GM23248 (cell line): Measurements from ENCODE around the gene CSMD2. TPM values are rescaled to one million over a fixed set of nuclear protein-coding genes. Genes with fewer than 3 reads are reported as not detected.

ENCODE experiments used
- DNase-seq: peaks from one replicate; pipeline ENCODE4 v3.0.0-alpha.2; 2015
- H2AFZ ChIP-seq: fragments of 200-600 bp; sonication (generic); 2 replicates; pipeline ENCODE4 v1.6.1; 2016; ENCODE audit warnings: antibody characterized with exemption
- H3F3A ChIP-seq: fragments of 200-600 bp; sonication (generic); 2 replicates; pipeline ENCODE4 v1.6.1; 2016; ENCODE audit warnings: mild to moderate bottlenecking, antibody characterized with exemption, mixed run types; ENCODE audit not compliant: insufficient read depth
- H3K27ac ChIP-seq: fragments of 200-600 bp; sonication (generic); 2 replicates; pipeline ENCODE4 v1.5.1; 2016; ENCODE audit warnings: mild to moderate bottlenecking
- H3K27me3 ChIP-seq: fragments of 200-600 bp; sonication (generic); replicated peaks from 2 replicates; pipeline ENCODE4 v1.6.1; 2016; ENCODE audit warnings: mild to moderate bottlenecking; ENCODE audit not compliant: insufficient read depth
- H3K36me3 ChIP-seq: fragments of 200-600 bp; sonication (generic); 2 replicates; pipeline ENCODE4 v1.6.1; 2016; ENCODE audit warnings: low read depth, mild to moderate bottlenecking
- H3K4me1 ChIP-seq: fragments of 200-600 bp; sonication (generic); 2 replicates; pipeline ENCODE4 v1.6.1; 2016; ENCODE audit warnings: mild to moderate bottlenecking; ENCODE audit not compliant: insufficient read depth
- H3K4me2 ChIP-seq: fragments of 200-600 bp; sonication (generic); one replicate; pipeline ENCODE4 v1.6.1; 2016; ENCODE audit warnings: mild to moderate bottlenecking; ENCODE audit not compliant: unreplicated experiment
- H3K4me3 ChIP-seq: fragments of 200-600 bp; sonication (generic); 2 replicates; pipeline ENCODE4 v1.5.1; 2016; ENCODE audit warnings: mild to moderate bottlenecking
- H3K79me2 ChIP-seq: fragments of 200-600 bp; sonication (generic); 2 replicates; pipeline ENCODE4 v1.6.1; 2016; ENCODE audit warnings: mild to moderate bottlenecking; ENCODE audit not compliant: insufficient read depth
- H3K9ac ChIP-seq: fragments of 200-600 bp; sonication (generic); 2 replicates; pipeline ENCODE4 v1.6.1; 2016; ENCODE audit warnings: mild to moderate bottlenecking
- H3K9me2 ChIP-seq: fragments of 200-600 bp; sonication (generic); 2 replicates; pipeline ENCODE4 v1.6.1; 2016; ENCODE audit warnings: mixed run types, mild to moderate bottlenecking, moderate library complexity; ENCODE audit not compliant: insufficient read depth
- H3K9me3 ChIP-seq: fragments of 200-600 bp; sonication (generic); one replicate; pipeline ENCODE4 v1.6.1; 2017; ENCODE audit warnings: low read depth
- H4K20me1 ChIP-seq: fragments of 200-600 bp; sonication (generic); 2 replicates; pipeline ENCODE4 v1.6.0; 2016; ENCODE audit not compliant: insufficient read depth
- EZH2 ChIP-seq: fragments of 200-600 bp; sonication (generic); IDR thresholded peaks from 2 replicates; pipeline ENCODE4 v1.6.1; 2018; ENCODE audit warnings: antibody characterized with exemption, mild to moderate bottlenecking; ENCODE audit not compliant: insufficient read depth, poor library complexity, severe bottlenecking
- EZH2phosphoT487 ChIP-seq: fragments of 200-600 bp; sonication (generic); IDR thresholded peaks from 2 replicates; pipeline ENCODE4 v1.6.1; 2018; ENCODE audit warnings: antibody characterized with exemption, moderate library complexity, mild to moderate bottlenecking, low read depth; ENCODE audit not compliant: insufficient read depth
- WGBS, 2 experiments: methylation state at CpG; one replicate each; pipeline ENCODE4 v1.1.6; 2015 to 2017; ENCODE audit warnings: low lambda C conversion rate in 2 of 2, low coverage in 1 of 2; ENCODE audit errors: missing lambda C conversion rate in 2 of 2; 5-methylcytosine and 5-hydroxymethylcytosine counted together
- in situ Hi-C: fragments of 300-500 bp; cut with MboI; formaldehyde crosslinking; loops from 2 replicates; pipeline ENCODE4 v1.15.0; 2020
- polyA plus RNA-seq: library from polyadenylated mRNA; unstranded; fragments of >200 nt; fragmentation: Nextera tagmentation; extraction: Ambion mirVana; gene quantifications from 2 replicates; pipeline ENCODE4 v1.2.1, GENCODE V29; 2016
- total RNA-seq: library from RNA; depleted of rRNA; stranded (reverse); fragments of >200 nt; shearing (Covaris generic); gene quantifications from 2 replicates; pipeline ENCODE4 v1.2.3, GENCODE V29; 2014

CSMD2 gene
- total and polyA plus RNA-seq, 2 experiments from 2014 or later = 4.5 to 7.1 TPM

GRCh38 chr1:33721301-33721815 is 443.7 kb downstream of the CSMD2 start:
- Histone ChIP-seq H3K4me1 (no peaks in the 10 kb centered on the region), H3K27me3 (no peaks in the 10 kb centered on the region), H3K4me3 (no peak overlapping the region), H3K9me3 (no peaks in the 10 kb centered on the region), H3K4me2 (no peak overlapping the region), H3K36me3 (0 out of 2 replicates have a peak, but pooled peaks cover 13% of the 10 kb centered on the region), H3K27ac (no peak overlapping the region), H4K20me1 (no peaks in the 10 kb centered on the region), H3K9me2 (no peaks in the 10 kb centered on the region), H3F3A (no peaks in the 10 kb centered on the region), H2AFZ (no peak overlapping the region), H3K9ac (no peak overlapping the region), H3K79me2 (no peaks in the 10 kb centered on the region)
- 98 to 100% methylated on average over 2 of the region's 2 CpGs for WGBS, 2 experiments
- TF ChIP-seq EZH2 (no peak), EZH2phosphoT487 (no peak)
- DNase-seq = no peak
- in situ Hi-C loops = no loop called here

GRCh38 chr1:33719771-33720670 is 445.0 kb downstream of the CSMD2 start:
- Histone ChIP-seq H3K79me2 (no peaks in the 10 kb centered on the region), H3K4me3 (no peak overlapping the region), H4K20me1 (no peaks in the 10 kb centered on the region), H3K27ac (no peak overlapping the region), H3F3A (no peaks in the 10 kb centered on the region), H3K9me2 (no peaks in the 10 kb centered on the region), H3K36me3 (0 out of 2 replicates have a peak, but pooled peaks cover 13% of the 10 kb centered on the region), H2AFZ (no peak overlapping the region), H3K4me1 (no peaks in the 10 kb centered on the region), H3K9ac (no peak overlapping the region), H3K4me2 (no peak overlapping the region), H3K27me3 (no peaks in the 10 kb centered on the region), H3K9me3 (no peaks in the 10 kb centered on the region)
- WGBS, 2 experiments = 90 to 93% methylated on average over 8 of the region's 8 CpGs
- in situ Hi-C loops = no loop called here
- peak; percentile 38 for DNase-seq
- TF ChIP-seq EZH2phosphoT487 (no peak), EZH2 (no peak)

- no peak overlapping the region for H3K27ac ChIP-seq
- no peak for DNase-seq
- TF ChIP-seq EZH2 (no peak), EZH2phosphoT487 (no peak)
- no peaks in the 10 kb centered on the region for H3K4me1 ChIP-seq
- 0 out of 2 replicates have a peak, but pooled peaks cover 13% of the 10 kb centered on the region for H3K36me3 ChIP-seq
- H3K9me2 ChIP-seq = no peaks in the 10 kb centered on the region
- H3K9ac ChIP-seq = no peak overlapping the region
- H3K27me3 ChIP-seq = no peaks in the 10 kb centered on the region
- H3K9me3 ChIP-seq = no peaks in the 10 kb centered on the region
- no peak overlapping the region for H2AFZ ChIP-seq
- no peaks in the 10 kb centered on the region for H3F3A ChIP-seq
- no peaks in the 10 kb centered on the region for H4K20me1 ChIP-seq
- in situ Hi-C loops = no loop called here
- 96% methylated on average over 4 of the region's 4 CpGs for WGBS, 2 experiments
- H3K79me2 ChIP-seq = no peaks in the 10 kb centered on the region
- no peak overlapping the region for H3K4me2 ChIP-seq
- H3K4me3 ChIP-seq = no peak overlapping the region
Measured at GRCh38 chr1:33719326-33719725, 445.7 kb downstream of the CSMD2 start.

GRCh38 chr1:33718186-33718585 is 446.8 kb downstream of the CSMD2 start:
- TF ChIP-seq EZH2 (no peak), EZH2phosphoT487 (no peak)
- Histone ChIP-seq H3K27ac (no peak overlapping the region), H3K79me2 (no peaks in the 10 kb centered on the region), H4K20me1 (no peaks in the 10 kb centered on the region), H3K27me3 (no peaks in the 10 kb centered on the region), H3K36me3 (0 out of 2 replicates have a peak, but pooled peaks cover 16% of the 10 kb centered on the region), H3F3A (no peaks in the 10 kb centered on the region), H3K4me2 (no peak overlapping the region), H3K9me3 (no peaks in the 10 kb centered on the region), H2AFZ (no peak overlapping the region), H3K4me3 (no peak overlapping the region), H3K9ac (no peak overlapping the region), H3K4me1 (no peaks in the 10 kb centered on the region), H3K9me2 (no peaks in the 10 kb centered on the region)
- no peak for DNase-seq
- WGBS, 2 experiments = 83 to 86% methylated on average over 3 of the region's 3 CpGs
- in situ Hi-C loops = no loop called here
